PC-3 (cell line): Measurements from ENCODE around the gene CAMK2B. TPM values are rescaled to one million over a fixed set of nuclear protein-coding genes. Genes with fewer than 3 reads are reported as not detected.
A peak's percentile ranks its signal among the peaks of the same experiment; 100 is the strongest.

Experiments
- ATAC-seq: fragments of 200-7000 bp; cut with Tn5 transposase; 2 replicates; pipeline ENCODE4 v1.9.1; 2020; ENCODE audit warnings: mild to moderate bottlenecking, moderate library complexity
- BruUV-seq: library from RNA; stranded (reverse); fragments of 400-500 nt; replicated peaks from 2 replicates; lab custom pipeline; 2021; lab: Mats Ljungman, UMichigan
- CTCF ChIA-PET: fragments of 300-600 bp; sonication (Branson Sonifier 250); formaldehyde crosslinking; loops from one replicate; lab custom pipeline; 2022; ENCODE audit warnings: antibody characterized with exemption; lab: Charles Lee
- POLR2A ChIA-PET: fragments of 300-600 bp; sonication (Branson Sonifier 250); formaldehyde crosslinking; loops from one replicate; lab custom pipeline; 2022; ENCODE audit warnings: antibody characterized with exemption; ENCODE audit not compliant: unreplicated experiment; lab: Charles Lee
- DNase-seq: peaks from one replicate; pipeline ENCODE4 v3.0.0-alpha.2; 2015
- H2AFZ ChIP-seq: fragments of 300-600 bp; sonication (generic); 2 replicates; pipeline ENCODE4 v1.6.0; 2016; ENCODE audit warnings: antibody characterized with exemption, low read length
- H3F3A ChIP-seq: fragments of 300-600 bp; sonication (generic); one replicate; pipeline ENCODE4 v1.6.0; 2017; ENCODE audit warnings: antibody characterized with exemption, low read length, control low read depth, mild to moderate bottlenecking; ENCODE audit not compliant: unreplicated experiment
- H3K27ac ChIP-seq: fragments of 300-600 bp; sonication (generic); 2 replicates; pipeline ENCODE4 v1.5.1; 2016; ENCODE audit warnings: mild to moderate bottlenecking, low read length
- H3K27me3 ChIP-seq: fragments of 300-600 bp; sonication (generic); 2 replicates; pipeline ENCODE4 v1.6.1; 2016; ENCODE audit warnings: low read length, mixed read lengths
- H3K36me3 ChIP-seq: fragments of 300-600 bp; sonication (generic); 2 replicates; pipeline ENCODE4 v1.6.1; 2016; ENCODE audit warnings: low read depth, mixed run types, low read length, mixed read lengths
- H3K4me1 ChIP-seq: fragments of 300-600 bp; sonication (generic); 2 replicates; pipeline ENCODE4 v1.5.1; 2016; ENCODE audit warnings: low read length; ENCODE audit not compliant: insufficient read depth
- H3K4me2 ChIP-seq: fragments of 300-600 bp; sonication (generic); 2 replicates; pipeline ENCODE4 v1.6.0; 2016; ENCODE audit warnings: low read length
- H3K4me3 ChIP-seq: fragments of 300-600 bp; sonication (generic); 2 replicates; pipeline ENCODE4 v1.5.1; 2016; ENCODE audit warnings: mild to moderate bottlenecking, low read length, mixed read lengths
- H3K79me2 ChIP-seq: fragments of 300-600 bp; sonication (generic); 2 replicates; pipeline ENCODE4 v1.6.1; 2017; ENCODE audit warnings: low read length, mixed read lengths
- H3K9ac ChIP-seq: fragments of 300-600 bp; sonication (generic); 2 replicates; pipeline ENCODE4 v1.6.0; 2016; ENCODE audit warnings: mild to moderate bottlenecking, low read length
- H3K9me2 ChIP-seq: fragments of 300-600 bp; sonication (generic); replicated peaks from 2 replicates; pipeline ENCODE4 v1.6.1; 2016; ENCODE audit warnings: mixed run types, low read length, mixed read lengths
- H3K9me3 ChIP-seq: fragments of 300-600 bp; sonication (generic); 2 replicates; pipeline ENCODE4 v1.6.1; 2016; ENCODE audit warnings: low read length, mixed read lengths
- H4K20me1 ChIP-seq: fragments of 300-600 bp; sonication (generic); 2 replicates; pipeline ENCODE4 v1.6.1; 2016; ENCODE audit warnings: low read length, mixed read lengths
- CTCF ChIP-seq: fragments of 300-600 bp; sonication (generic); conservative IDR thresholded peaks from 2 replicates; pipeline ENCODE4 v1.5.1; 2017; ENCODE audit warnings: antibody characterized with exemption, low read depth, mild to moderate bottlenecking, low read length
- EZH2 ChIP-seq: fragments of 300-600 bp; sonication (generic); IDR thresholded peaks from one replicate; pipeline ENCODE4 v1.6.1; 2017; ENCODE audit warnings: antibody characterized with exemption, mild to moderate bottlenecking, low read length; ENCODE audit not compliant: unreplicated experiment
- EZH2phosphoT487 ChIP-seq: fragments of 300-600 bp; sonication (generic); IDR thresholded peaks from 2 replicates; pipeline ENCODE4 v1.6.1; 2018; ENCODE audit warnings: mild to moderate bottlenecking, antibody characterized with exemption, low read length, borderline replicate concordance
- intact Hi-C: fragments of 100-400 bp; cut with micrococcal nuclease; formaldehyde crosslinking; loops from 2 replicates; pipeline ENCODE4 v1.9.0; 2023
- total RNA-seq: library from RNA; depleted of rRNA; stranded (reverse); fragments of >200 nt; gene quantifications from 2 replicates; pipeline ENCODE4 v1.2.3, GENCODE V29; 2014

The CAMK2B gene
- total RNA-seq, 1 experiment from 2014 or later = 1.2 TPM

GRCh38 chr7:44244282-44244681, 81.1 kb downstream of the CAMK2B start:
- ATAC-seq (no peak), DNase-seq (peak; percentile 9)
- Histone ChIP-seq H3K27me3 (no peaks in the 10 kb centered on the region), H3K36me3 (no peaks in the 10 kb centered on the region), H3K27ac (no peak overlapping the region), H4K20me1 (no peaks in the 10 kb centered on the region), H3K4me2 (no peak overlapping the region), H3K9me2 (no peaks in the 10 kb centered on the region), H3K9ac (no peak overlapping the region), H3K9me3 (no peaks in the 10 kb centered on the region), H2AFZ (no peak overlapping the region), H3K4me3 (no peak overlapping the region), H3F3A (no peaks in the 10 kb centered on the region), H3K79me2 (no peaks in the 10 kb centered on the region), H3K4me1 (no peaks in the 10 kb centered on the region)
- POLR2A ChIA-PET = no interaction called here
- CTCF ChIA-PET = no interaction called here
- BruUV-seq = no TSS peak
- TF ChIP-seq EZH2 (no peak), CTCF (peak; percentile 56; the same call in 1 of the 2 replicates), EZH2phosphoT487 (no peak)
- intact Hi-C loops = no loop called here

GRCh38 chr7:44242091-44242490, 83.3 kb downstream of the CAMK2B start:
- no TSS peak for BruUV-seq

More at GRCh38 chr7:44242091-44242490, 83.3 kb downstream of the CAMK2B start:
- H3K4me1 ChIP-seq = no peaks in the 10 kb centered on the region
- no peak overlapping the region for H3K4me2 ChIP-seq
- H3K4me3 ChIP-seq = no peak overlapping the region
- no peaks in the 10 kb centered on the region for H3K9me2 ChIP-seq
- H2AFZ ChIP-seq = no peak overlapping the region
- H3K27ac ChIP-seq = no peak overlapping the region
- H3K27me3 ChIP-seq = no peaks in the 10 kb centered on the region
- ChIA-PET POLR2A (no interaction called here), CTCF (no interaction called here)
- H3F3A ChIP-seq = no peaks in the 10 kb centered on the region
- DNase-seq (no peak), ATAC-seq (no peak)
- H3K36me3 ChIP-seq = no peaks in the 10 kb centered on the region
- intact Hi-C loops = no loop called here
- H3K9me3 ChIP-seq = no peaks in the 10 kb centered on the region
- TF ChIP-seq EZH2 = no peak
- TF ChIP-seq CTCF = no peak
- no peak for TF ChIP-seq EZH2phosphoT487
- no peaks in the 10 kb centered on the region for H3K79me2 ChIP-seq
- H4K20me1 ChIP-seq = no peaks in the 10 kb centered on the region
- H3K9ac ChIP-seq = no peak overlapping the region
